GM23338 (cell line): ENCODE data around the gene SCN11A. TPM values are rescaled to one million over a fixed set of nuclear protein-coding genes. Genes with fewer than 3 reads are reported as not detected.

Experiments
- ATAC-seq: fragments of 200-7000 bp; cut with Tn5 transposase; 3 replicates; pipeline ENCODE4 v1.9.1; 2020
- DNase-seq: peaks from one replicate; pipeline ENCODE4 v3.0.0-alpha.2; 2015; ENCODE audit warnings: low spot score
- H2AFZ ChIP-seq: fragments of 200-600 bp; sonication (generic); 2 replicates; pipeline ENCODE4 v1.8.0; 2016; ENCODE audit warnings: antibody characterized with exemption, mild to moderate bottlenecking, moderate library complexity
- H3F3A ChIP-seq: fragments of 200-600 bp; sonication (generic); replicated peaks from 2 replicates; pipeline ENCODE4 v1.8.0; 2017; ENCODE audit warnings: antibody characterized with exemption, mixed run types, low read depth
- H3K27ac ChIP-seq: fragments of 200-600 bp; sonication (generic); 2 replicates; pipeline ENCODE4 v1.6.1; 2016; ENCODE audit warnings: low read depth
- H3K27me3 ChIP-seq: fragments of 200-600 bp; sonication (generic); 2 replicates; pipeline ENCODE4 v1.8.0; 2016; ENCODE audit warnings: mild to moderate bottlenecking, mixed run types, moderate library complexity; ENCODE audit not compliant: insufficient read depth
- H3K36me3 ChIP-seq: fragments of 200-600 bp; sonication (generic); 2 replicates; pipeline ENCODE4 v1.8.0; 2016; ENCODE audit warnings: mild to moderate bottlenecking; ENCODE audit not compliant: insufficient read depth
- H3K4me1 ChIP-seq: fragments of 200-600 bp; sonication (generic); 2 replicates; pipeline ENCODE4 v1.8.0; 2016; ENCODE audit warnings: mild to moderate bottlenecking, moderate library complexity; ENCODE audit not compliant: insufficient read depth
- H3K4me2 ChIP-seq: fragments of 200-600 bp; sonication (generic); 2 replicates; pipeline ENCODE4 v1.7.1; 2017; ENCODE audit warnings: mixed run types
- H3K4me3 ChIP-seq: fragments of 200-600 bp; sonication (generic); 2 replicates; pipeline ENCODE4 v1.6.1; 2016; ENCODE audit warnings: mixed run types
- H3K79me2 ChIP-seq: fragments of 200-600 bp; sonication (generic); replicated peaks from 2 replicates; pipeline ENCODE4 v1.8.0; 2017; ENCODE audit warnings: mild to moderate bottlenecking; ENCODE audit not compliant: insufficient read depth
- H3K9me2 ChIP-seq: fragments of 200-600 bp; sonication (generic); 2 replicates; pipeline ENCODE4 v1.8.0; 2017; ENCODE audit not compliant: insufficient read depth
- H4K20me1 ChIP-seq: fragments of 200-600 bp; sonication (generic); replicated peaks from 2 replicates; pipeline ENCODE4 v1.8.0; 2017; ENCODE audit warnings: mild to moderate bottlenecking; ENCODE audit not compliant: insufficient read depth
- H3K27ac Mint-ChIP-seq: 2 replicates; pipeline ENCODE4 v1.8.0; 2020; ENCODE audit warnings: inconsistent platforms, mild to moderate bottlenecking, moderate library complexity, mixed read lengths
- H3K27me3 Mint-ChIP-seq: 3 replicates; pipeline ENCODE4 v1.8.0; 2022; ENCODE audit warnings: low read depth, mild to moderate bottlenecking, moderate library complexity, mixed read lengths, inconsistent platforms; ENCODE audit not compliant: insufficient read depth, poor library complexity
- H3K36me3 Mint-ChIP-seq: 3 replicates; pipeline ENCODE4 v1.8.0; 2021; ENCODE audit warnings: low read depth, mild to moderate bottlenecking, inconsistent platforms, moderate library complexity, mixed read lengths
- H3K4me1 Mint-ChIP-seq: 3 replicates; pipeline ENCODE4 v1.8.0; 2020; ENCODE audit warnings: mild to moderate bottlenecking, inconsistent platforms, mixed read lengths
- H3K4me3 Mint-ChIP-seq: 3 replicates; pipeline ENCODE4 v1.8.0; 2021; ENCODE audit warnings: moderate library complexity, mild to moderate bottlenecking, inconsistent platforms, mixed read lengths
- H3K9me3 Mint-ChIP-seq: 3 replicates; pipeline ENCODE4 v1.8.0; 2020; ENCODE audit warnings: moderate library complexity, mild to moderate bottlenecking, inconsistent platforms, mixed read lengths
- CTCF ChIP-seq, 2 experiments: fragments of 200-600 bp in 1 of 2; sonication (generic) in 1 of 2; conservative IDR thresholded peaks; 2 replicates each; pipeline versions ENCODE4 v1.5.1 to v1.6.1; 2016 to 2017; ENCODE audit warnings: antibody characterized with exemption in 2 of 2, low read depth in 2 of 2, mild to moderate bottlenecking in 2 of 2, moderate library complexity in 1 of 2
- EZH2 ChIP-seq: fragments of 200-600 bp; sonication (generic); IDR thresholded peaks from one replicate; pipeline ENCODE4 v1.8.0; 2017; ENCODE audit warnings: antibody characterized with exemption, mild to moderate bottlenecking, low read depth; ENCODE audit not compliant: unreplicated experiment
- EZH2phosphoT487 ChIP-seq: fragments of 200-600 bp; sonication (generic); IDR thresholded peaks from one replicate; pipeline ENCODE4 v1.8.1; 2018; ENCODE audit warnings: antibody characterized with exemption; ENCODE audit not compliant: unreplicated experiment
- JUNB ChIP-seq: IDR thresholded peaks from one replicate; pipeline ENCODE4 v1.6.1; 2016; ENCODE audit warnings: antibody characterized with exemption; ENCODE audit not compliant: unreplicated experiment
- ZNF114 ChIP-seq: fragments of 250-450 bp; sonication (Bioruptor Pico); IDR thresholded peaks from 2 replicates; pipeline ENCODE4 v1.5.0; 2020; ENCODE audit warnings: mild to moderate bottlenecking, moderate library complexity
- ZNF462 ChIP-seq: fragments of 250-450 bp; sonication (Bioruptor Pico); IDR thresholded peaks from 2 replicates; pipeline ENCODE4 v1.5.0; 2020; ENCODE audit warnings: mild to moderate bottlenecking, moderate library complexity
- polyA plus RNA-seq: library from polyadenylated mRNA; unstranded; fragments of >200 nt; fragmentation: Nextera tagmentation; extraction: Ambion mirVana; gene quantifications from 2 replicates; pipeline ENCODE4 v1.2.1, GENCODE V29; 2016
- total RNA-seq: library from RNA; depleted of rRNA; stranded (reverse); fragments of >200 nt; shearing (Covaris generic); gene quantifications from 2 replicates; pipeline ENCODE4 v1.2.3, GENCODE V29; 2014

SCN11A gene
- total and polyA plus RNA-seq, 2 experiments from 2014 or later, result 0.05 to 0.14 TPM

GRCh38 chr3:39021465-39022285 is 30.1 kb downstream of the SCN11A start (continued):
- TF ChIP-seq ZNF462 (CRISPR knock-in tag), result no peak

GRCh38 chr3:39021029-39021428 is 30.7 kb downstream of the SCN11A start:
- no peak for ATAC-seq
- no peaks in the 10 kb centered on the region for H3K9me3 Mint-ChIP-seq
- H3K27me3 Mint-ChIP-seq, result peaks cover 4% of the 10 kb centered on the region
- no peak overlapping the region for H3K4me3 Mint-ChIP-seq
- Histone ChIP-seq H3K4me3 (no peak overlapping the region), H3K27ac (no peak overlapping the region), H3K9me2 (no peaks in the 10 kb centered on the region), H4K20me1 (no peaks in the 10 kb centered on the region), H3K36me3 (no peaks in the 10 kb centered on the region), H3K27me3 (no peaks in the 10 kb centered on the region), H3K4me1 (no peaks in the 10 kb centered on the region), H3F3A (no peaks in the 10 kb centered on the region), H3K4me2 (no peak overlapping the region), H2AFZ (no peak overlapping the region), H3K79me2 (no peaks in the 10 kb centered on the region)
- no peak overlapping the region for H3K27ac Mint-ChIP-seq
- peaks cover 4% of the 10 kb centered on the region; the same call in 2 of the 3 replicates for H3K4me1 Mint-ChIP-seq
- no peak for DNase-seq
- no peaks in the 10 kb centered on the region for H3K36me3 Mint-ChIP-seq
- no peak for TF ChIP-seq ZNF114 (CRISPR knock-in tag)
- TF ChIP-seq EZH2, result no peak
- no peak for TF ChIP-seq EZH2phosphoT487
- TF ChIP-seq CTCF (conservative IDR thresholded peaks at IDR 0.05; ENCODE audit: low read depth in 2 of 2), result no peak
- TF ChIP-seq JUNB, result no peak
- TF ChIP-seq ZNF462 (CRISPR knock-in tag), result no peak
